CD4-positive, alpha-beta T cell treated with Interleukin-6 at 100 ng/mL for 8 hours (primary cell): ENCODE measurements around the gene SULT1A1.

Experiments used
- DNase-seq: peaks from one replicate; pipeline ENCODE4 v3.0.0-alpha.2; 2020; ENCODE audit warnings: mixed read lengths, low spot score

Gene SULT1A1

DNA sequence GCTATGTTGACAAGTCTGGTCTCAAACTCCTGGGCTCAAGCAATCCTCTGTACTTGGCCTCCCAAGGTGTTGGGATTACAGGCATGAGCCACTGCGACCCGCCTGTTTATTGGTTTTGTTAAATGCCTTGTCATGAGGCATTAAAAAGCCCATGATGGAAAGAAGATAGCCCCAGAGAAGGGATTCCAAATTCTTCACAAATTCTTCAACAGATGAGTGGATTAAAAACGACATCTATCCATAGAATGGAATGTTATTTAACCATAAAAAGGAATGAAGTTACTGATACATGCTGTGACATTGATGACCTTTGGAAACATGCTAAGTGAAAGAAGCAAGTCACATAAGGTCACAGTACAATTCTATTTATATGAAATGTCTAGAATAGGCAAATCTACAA lies 51.4 kb downstream of the SULT1A1 start:
- no peak for DNase-seq

DNA sequence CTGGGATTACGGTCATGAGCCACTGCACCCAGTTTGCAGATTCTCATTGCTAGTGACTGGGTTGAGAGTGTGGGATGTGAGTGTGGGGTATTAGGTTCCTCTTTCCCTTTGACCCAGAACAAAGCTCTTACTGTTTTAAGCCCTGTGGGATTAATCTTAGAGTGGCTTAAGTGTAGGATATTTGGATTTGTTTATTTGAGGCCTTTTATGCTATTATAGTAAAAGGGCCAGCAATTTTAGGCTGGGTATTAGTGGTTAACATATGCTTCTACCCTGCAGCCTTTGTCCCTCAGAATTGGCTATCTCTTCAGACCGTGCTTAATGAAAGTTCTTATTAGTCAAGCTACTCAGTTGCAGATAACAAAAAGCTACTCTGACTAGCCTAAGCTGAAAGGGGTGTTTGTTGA lies 52.9 kb downstream of the SULT1A1 start:
- no peak for DNase-seq

- no peak for DNase-seq
Measured at GRCh38 chr16:28555561-28555960, 54.3 kb downstream of the SULT1A1 start.
